ENCODE results near the gene DMGDH.

DNA sequence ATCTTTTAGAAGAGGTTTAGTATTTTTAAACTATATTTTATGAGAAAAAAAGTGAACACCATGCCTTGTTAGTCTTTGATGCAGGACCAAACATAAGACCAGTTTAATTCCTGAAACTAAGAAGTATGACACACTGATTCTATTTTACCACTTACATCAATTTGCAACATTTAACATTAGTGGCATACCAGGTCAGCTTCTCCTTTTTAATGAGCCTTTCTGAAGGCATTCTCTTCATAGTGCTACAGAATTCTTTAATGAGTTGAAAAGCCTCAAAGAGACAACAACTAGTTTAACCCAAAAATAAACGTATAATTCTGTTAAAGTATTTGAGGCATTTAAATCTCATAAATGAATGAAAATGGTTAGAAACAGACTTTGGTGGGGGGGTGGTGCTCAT is 112.6 kb downstream of the DMGDH start:
- TF ChIP-seq, protein P1, sequence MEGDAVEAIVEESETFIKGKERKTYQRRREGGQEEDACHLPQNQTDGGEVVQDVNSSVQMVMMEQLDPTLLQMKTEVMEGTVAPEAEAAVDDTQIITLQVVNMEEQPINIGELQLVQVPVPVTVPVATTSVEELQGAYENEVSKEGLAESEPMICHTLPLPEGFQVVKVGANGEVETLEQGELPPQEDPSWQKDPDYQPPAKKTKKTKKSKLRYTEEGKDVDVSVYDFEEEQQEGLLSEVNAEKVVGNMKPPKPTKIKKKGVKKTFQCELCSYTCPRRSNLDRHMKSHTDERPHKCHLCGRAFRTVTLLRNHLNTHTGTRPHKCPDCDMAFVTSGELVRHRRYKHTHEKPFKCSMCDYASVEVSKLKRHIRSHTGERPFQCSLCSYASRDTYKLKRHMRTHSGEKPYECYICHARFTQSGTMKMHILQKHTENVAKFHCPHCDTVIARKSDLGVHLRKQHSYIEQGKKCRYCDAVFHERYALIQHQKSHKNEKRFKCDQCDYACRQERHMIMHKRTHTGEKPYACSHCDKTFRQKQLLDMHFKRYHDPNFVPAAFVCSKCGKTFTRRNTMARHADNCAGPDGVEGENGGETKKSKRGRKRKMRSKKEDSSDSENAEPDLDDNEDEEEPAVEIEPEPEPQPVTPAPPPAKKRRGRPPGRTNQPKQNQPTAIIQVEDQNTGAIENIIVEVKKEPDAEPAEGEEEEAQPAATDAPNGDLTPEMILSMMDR (IDR thresholded peaks at IDR 0.05) = no peak
- TF ChIP-seq POLR2A (IDR thresholded peaks at IDR 0.05) = no peak

All from right lobe of liver (tissue), 4 donors.